Stimulated activated CD4-positive, alpha-beta T cell treated with anti-CD3 and anti-CD28 coated beads, Interleukin-1b, Interleukin-23, amount 100 ng/mL, for 48 hours (primary cell): ENCODE results near the gene GNA12.

Source experiments
- DNase-seq: peaks from one replicate; pipeline ENCODE4 v3.0.0-alpha.2; 2020

The GNA12 gene, protein sequence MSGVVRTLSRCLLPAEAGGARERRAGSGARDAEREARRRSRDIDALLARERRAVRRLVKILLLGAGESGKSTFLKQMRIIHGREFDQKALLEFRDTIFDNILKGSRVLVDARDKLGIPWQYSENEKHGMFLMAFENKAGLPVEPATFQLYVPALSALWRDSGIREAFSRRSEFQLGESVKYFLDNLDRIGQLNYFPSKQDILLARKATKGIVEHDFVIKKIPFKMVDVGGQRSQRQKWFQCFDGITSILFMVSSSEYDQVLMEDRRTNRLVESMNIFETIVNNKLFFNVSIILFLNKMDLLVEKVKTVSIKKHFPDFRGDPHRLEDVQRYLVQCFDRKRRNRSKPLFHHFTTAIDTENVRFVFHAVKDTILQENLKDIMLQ

DNA sequence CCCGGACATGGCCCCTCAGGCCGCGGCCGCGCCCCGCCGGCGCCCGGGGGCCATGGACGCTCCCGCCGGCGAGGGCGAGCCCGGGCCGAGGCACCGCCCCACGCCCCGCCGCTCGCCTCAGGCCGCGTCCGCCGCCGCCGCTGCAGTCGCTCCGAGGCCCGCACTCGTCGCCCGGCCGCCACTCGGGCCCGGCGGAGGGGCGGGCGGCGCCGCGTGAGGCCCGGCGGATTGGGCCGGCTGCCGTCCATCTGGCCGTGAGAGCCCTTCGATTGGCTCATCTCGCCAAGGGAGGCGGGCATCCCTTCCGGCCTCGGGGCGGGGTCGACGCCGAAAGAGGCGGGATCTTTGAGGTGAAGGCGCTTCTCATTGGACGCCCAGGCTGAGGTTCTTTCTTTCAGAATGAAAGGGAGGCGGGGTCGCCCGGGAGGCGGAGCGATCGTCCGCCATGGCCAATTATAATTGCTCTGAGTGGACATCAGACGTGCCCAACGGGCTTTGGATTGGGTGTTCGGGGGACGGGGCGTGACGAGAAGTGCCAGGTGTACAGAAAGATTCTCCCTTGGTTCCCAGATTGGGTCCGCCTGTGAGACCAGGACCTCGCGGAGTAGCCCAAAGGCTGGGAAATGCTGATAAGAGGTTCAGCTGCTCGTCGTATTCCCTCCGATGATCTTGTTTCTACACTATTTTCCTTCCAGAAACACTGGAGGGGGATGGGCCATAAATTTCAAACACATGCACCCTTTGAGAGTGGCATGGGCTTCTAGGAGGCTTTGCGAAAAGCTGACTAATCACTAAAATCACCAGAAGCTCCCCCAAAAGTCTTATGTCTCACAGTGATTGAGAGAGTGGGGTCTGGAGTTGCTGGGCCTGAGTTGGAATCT, at the start of gene GNA12:
TSS of gene GNA12 (minus strand) at position 156 of the 881 bp plus-strand sequence. CDS start at position 9, 147 bp downstream.
- DNase-seq = peak; percentile 99

DNA sequence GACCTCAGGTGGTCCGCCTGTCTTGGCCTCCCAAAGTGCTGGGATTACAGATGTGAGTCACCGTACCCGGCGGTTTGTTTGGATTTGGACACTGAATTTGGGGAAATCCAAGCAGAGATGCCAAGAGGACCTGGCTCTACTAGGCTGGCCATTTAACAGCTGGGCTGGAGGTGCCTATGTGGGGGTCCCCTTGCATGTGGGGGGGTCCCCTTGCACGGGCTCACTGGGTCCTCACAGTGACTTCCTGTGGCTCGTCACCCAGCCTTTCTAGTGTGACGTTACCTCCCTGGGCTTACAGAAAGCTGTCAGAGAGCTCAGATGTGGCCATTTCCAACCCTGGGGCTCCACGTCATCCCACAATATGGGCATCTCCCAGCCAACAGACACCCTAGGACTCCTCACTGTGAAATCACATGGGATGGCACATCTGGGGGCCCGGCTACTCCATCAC, 49.3 kb upstream of the GNA12 start:
- DNase-seq = no peak

DNA sequence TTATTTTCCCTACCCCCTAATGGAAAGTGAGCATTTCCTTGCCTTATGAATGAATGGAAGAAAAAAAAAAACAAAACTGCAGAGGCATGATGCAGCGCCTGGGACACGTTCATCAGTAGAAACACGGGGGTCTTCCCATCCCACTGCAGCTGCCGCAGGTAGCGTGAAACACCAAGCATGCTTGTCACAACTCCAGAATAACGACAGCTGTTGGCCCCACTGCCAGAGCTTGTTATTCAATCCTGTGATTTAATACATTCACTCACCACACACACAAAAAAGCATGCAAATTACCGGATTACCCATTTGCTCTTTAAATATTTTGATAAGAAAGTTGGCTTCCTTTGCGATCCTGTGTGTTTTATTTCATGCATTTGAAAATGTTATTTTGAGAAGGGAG, 48.4 kb upstream of the GNA12 start:
- DNase-seq = no peak

DNA sequence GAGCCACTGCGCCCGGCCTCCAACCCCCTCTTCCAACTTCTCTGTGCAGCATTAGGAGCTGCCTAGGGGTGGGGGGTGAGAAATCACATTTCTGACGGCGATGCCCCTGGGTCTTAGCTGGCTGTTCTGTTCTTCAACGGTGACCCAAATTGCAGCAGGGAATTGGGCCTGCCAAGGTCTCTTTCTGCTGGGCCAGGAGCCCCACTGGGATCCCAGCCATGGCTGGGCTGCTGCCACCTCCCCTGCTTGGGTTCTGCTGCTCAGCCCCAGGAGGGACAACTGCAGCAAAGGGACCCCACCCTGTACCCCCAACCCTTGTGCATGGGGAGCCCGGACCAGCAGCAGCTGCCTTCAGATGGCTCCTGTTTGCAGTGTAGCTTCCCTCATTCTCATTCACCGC, 43.7 kb upstream of the GNA12 start:
- no peak for DNase-seq

DNA sequence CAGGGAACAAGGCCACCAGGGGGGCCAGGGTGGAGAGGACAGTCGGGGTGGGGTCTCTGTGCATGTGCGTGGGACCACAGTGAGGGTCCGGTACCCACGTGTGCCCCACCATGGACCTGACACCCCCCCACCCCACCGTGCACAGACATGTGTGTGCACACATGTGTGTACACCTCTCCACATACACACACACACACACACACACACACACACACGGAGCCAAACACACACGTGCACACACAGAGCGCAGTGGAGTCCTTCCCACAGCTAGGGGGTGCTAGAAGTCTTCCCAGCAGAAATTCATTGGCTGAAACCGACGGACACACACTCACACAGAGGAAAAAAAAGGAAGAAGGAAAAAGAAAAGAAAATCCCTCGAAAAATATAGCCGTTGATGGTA, 42.8 kb upstream of the GNA12 start:
- peak; percentile 49 for DNase-seq

DNA sequence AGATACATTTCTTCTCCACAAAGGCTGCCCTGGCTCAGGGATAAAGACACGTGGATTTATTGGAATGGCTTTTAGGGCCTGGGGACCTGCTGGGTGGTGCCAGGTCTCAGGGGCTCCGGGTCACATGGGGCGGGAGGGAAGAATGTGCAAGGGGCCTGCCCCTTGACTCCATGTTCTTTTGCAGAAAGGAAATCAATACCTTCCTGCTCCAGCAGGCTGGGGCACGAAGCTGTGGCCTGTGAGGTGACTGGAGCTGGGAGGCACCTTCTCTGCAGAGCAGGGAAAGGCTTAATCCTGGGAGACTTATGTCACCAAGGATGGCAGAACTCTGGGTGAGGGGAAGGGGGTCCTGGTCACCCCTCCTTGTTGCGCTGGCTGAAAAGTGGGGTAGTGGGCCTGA, 42.3 kb upstream of the GNA12 start:
- DNase-seq = no peak

DNA sequence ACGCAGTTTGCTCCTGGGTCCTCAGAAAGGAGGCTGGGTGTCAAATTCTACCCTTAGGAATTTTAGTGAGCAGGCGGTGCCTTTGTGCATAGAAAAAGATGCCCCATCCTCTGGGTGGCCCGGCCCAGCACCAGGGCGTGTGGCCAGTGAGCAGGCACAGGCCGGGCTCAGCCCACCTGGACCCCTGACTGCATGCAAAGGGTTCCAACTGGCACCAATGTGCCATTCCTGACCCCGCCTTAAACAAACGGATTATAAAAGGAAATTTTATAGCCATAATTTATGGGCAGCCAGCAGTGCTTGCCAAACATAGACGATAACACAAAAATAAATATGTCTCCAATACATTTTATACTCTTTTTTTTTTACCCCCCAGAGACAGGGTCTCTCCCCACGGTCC, 40.1 kb upstream of the GNA12 start:
- no peak for DNase-seq

DNA sequence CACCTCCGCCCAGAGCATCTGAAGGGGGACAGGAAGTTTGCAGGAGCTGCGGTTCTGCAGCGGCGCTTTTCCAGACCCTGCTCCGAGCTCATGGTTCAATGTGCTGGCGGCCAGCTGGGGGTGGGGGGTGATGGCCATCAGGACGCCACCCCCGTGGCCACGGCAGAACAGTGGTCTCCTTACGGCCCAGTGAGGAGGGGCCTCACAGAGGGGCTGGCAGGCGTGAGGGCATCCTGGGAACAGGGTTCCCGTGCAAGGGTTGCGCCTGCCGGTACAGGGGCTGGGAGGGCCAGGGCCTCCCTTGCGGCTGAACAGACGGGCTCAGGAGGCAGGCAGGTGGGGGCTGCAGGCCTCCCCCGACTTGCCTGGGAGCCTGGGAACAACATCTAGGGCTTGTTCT, 39.0 kb upstream of the GNA12 start:
- no peak for DNase-seq

DNA sequence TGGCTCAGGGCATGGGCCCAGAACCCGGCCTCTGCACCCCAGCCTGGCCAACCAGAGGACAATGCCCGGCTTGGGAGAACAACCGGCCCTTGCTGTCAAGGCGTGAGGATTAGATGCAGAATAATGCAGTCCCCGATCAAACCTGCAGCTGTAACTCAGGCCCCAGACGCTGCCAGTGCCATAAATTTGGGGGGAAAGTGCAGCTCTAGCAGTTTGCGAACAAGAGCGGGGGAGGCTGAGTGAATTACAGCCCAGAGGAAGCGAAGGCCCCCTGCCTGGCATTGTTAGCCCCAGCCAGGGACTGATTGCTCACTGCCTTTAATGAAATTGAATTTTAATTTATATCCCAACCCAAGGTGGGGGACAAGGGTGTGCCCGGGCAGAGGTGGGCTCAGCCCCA, 38.0 kb upstream of the GNA12 start:
- DNase-seq = no peak

DNA sequence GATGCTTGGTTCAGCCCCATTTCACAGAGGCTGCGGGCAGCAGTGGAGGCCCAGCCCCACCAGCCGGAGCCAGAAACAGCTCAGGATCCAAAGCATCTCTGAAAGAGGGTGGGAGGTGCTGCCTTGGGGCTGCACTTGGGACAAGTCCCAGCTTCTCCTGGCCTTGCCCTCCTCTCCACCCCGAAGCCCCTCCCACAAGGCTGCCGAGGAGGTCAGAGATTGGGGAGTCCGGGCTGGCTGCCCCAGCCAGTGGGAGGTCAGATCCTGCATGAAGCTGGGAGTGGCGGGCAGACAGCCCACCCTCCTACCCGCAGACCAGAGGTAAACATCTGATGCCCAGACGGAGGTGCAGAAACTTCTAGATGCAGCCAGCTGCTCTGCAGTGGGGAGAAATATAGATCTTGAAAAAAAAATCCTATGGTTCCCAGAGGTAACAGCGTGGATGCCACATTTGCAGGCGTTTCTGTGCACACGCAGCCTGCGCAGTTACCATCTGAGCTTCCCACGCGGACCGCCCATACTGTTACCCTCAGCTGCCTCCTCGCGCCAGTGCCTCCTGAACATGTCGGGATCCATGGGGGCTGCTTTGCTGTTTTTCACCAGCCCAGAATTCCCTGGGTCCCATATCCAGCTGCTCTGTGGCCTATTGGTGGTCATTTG, 36.9 kb upstream of the GNA12 start:
- no peak for DNase-seq

DNA sequence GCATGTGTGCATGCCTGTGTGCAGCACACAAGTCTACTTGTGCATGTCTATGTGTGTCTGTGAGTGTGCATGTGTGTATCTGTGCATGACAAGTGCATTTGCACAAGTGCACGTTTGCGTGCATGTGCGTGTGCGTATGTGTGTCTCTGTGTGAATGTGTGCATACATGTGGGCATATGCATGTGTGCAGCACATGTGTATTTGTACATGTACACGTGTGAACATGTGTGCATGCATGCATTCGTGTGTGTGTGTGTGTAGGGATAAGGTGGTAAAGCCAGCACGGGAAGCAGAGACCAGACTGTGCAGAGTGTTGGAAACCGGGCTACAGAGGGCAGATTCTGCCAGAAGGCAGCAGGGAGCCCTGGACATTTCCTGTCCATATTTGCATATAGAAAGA, 35.9 kb upstream of the GNA12 start:
- no peak for DNase-seq

DNA sequence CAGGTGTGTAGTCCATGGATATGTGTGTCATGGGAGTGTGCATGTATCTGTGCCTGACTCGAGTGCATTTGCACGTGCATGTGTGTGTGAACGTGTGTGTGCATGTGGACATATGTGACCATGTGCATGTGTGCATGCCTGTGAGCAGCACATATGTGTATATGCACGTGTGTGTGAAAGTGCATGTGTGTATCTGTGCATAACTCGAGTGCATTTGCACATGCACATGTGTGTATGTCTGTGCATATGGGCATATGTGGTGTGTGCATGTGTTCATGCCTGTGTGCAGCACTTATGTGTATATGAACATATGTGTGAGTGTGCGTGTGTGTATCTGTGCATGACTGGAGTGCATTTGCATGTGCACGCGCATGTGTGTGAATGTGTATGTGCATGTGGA, 35.2 kb upstream of the GNA12 start:
- DNase-seq = no peak

DNA sequence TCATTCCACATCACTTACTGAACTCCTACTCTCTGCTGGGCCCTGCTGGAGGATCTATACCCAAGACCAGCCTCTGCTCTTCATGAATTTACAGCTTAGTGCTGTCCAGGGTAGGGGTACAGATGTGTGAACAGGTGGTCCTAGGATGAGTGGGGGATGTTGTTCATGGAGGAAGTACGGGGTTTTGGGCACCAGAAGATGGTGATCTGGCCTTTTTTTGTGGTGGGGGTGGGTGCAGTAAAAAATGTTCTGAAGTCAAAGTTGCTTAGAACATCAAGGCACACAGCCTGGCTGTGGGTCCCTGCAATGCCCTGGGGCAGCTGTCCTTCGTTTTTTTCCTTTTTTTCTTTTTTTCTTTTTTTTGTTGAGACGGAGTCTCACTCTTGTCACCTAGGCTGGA, 34.2 kb upstream of the GNA12 start:
- DNase-seq = no peak

DNA sequence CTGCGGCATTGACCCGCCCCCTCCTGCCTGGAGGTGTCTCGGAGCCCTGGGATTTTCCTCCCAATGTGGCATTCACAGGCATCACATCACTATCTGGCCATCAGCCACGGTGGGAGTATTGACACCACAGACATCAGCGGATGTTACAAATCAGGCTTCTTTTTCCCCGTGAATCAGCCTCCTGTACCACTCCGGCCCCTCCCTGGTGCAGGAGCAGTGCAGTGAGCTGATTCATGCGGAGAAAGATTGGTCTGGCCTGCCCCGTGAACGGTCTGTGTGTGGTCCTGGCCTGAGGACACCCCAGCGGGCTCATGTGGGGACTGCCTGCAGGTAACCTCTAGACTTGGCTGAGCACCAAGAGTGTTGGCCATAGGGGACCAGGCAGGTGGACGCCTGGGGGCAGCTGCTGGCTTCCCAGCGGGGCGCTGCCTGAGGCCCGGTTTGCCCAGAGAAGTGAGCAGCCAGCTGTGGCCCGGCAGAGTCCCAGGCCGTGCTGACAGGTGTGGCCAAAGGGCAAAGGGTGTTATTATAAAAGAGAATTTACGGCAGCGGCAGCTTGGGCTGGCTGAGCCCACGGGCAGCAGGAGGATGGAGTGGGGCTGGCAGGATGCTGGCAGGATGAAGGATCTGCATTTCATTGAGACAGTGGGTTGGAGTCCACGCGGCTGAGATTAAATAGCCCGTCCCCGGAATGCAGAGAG, 32.1 kb upstream of the GNA12 start:
- DNase-seq = no peak

DNA sequence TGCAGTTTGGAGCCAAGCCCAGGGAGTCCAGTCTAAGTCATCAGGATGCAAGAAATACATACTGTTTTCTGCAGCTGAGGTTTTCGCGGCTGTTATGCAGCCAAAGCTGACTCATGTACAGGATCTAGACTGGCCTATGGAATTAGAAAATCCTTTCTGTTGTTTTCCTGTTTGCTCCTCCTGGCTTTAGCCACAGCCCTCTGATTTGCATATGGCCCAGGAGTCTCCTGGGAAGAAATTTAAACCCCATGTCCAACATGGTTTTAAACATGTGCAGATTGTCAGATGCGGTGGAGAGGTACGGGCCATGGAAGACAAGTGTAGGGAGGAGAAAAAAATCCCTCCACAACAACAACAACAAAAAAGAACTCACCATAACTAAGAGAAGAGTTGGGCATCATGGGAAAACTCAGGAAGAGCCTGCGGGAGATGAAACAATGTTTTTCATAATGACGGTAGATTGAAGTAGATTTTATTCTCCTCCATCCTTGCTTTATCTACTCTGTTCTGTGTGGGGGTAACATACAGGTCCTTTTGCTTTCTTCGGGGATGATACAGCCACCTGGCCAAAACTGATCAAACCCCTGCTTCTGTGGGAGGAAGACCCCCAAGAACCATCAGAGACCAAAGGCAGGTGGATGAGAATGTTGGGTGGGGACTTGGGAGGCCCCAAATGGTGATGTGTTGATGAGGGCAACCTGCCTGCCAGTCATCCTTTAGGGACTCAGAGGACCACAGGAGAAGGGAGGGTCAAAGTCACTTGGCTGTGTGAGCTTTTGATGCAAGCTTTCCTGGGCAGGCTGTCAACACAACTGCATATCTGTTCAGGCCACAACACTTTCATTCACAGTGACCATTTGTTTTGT, 29.8 kb upstream of the GNA12 start:
- DNase-seq = peak; percentile 49

DNA sequence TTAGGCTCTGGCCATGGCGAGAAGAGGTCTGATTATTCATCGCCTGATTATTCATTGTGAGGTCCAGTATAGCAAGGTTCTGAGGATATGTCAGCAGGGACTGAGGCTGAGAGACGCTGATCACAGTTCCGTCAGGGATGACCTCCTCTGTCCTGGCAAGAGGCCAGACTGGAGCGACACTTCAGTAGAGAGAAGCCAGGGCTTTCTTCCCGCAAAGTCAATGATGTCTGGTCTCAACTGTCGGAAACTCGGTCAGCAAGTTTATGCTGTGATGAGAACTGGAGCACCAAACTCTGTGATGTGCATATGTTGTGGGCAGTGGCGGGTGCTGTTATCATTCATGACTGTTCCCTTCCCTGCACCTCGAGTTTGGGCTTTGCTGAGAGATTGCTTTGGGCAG, 29.0 kb upstream of the GNA12 start:
- DNase-seq = no peak

DNA sequence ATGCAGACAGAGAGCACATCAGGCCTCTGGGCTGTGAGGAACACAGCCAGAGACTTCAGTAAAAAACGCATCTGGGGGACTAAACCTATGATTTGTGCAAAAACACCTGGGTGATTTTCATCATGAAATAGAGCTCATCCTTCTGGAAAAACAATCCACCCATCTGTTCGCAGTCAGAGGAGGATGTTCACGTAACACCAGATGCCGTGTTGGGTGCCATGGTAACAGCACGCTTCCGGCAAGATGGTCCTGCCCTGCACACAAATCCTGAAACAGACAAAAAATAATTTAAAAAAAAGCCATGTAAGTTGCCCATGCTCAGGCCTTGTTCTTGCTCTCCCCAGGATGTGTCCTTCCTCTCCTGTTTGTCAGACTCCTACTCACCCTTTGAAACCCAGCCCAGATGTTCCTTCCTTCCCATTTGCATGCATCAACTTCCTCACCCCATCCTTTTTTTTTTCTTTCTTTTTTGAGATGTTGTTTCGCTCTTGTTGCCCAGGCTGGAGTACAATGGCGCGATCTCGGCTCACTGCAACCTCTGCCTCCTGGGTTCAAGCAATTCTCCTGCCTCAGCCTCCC, 28.3 kb upstream of the GNA12 start:
- DNase-seq = no peak

DNA sequence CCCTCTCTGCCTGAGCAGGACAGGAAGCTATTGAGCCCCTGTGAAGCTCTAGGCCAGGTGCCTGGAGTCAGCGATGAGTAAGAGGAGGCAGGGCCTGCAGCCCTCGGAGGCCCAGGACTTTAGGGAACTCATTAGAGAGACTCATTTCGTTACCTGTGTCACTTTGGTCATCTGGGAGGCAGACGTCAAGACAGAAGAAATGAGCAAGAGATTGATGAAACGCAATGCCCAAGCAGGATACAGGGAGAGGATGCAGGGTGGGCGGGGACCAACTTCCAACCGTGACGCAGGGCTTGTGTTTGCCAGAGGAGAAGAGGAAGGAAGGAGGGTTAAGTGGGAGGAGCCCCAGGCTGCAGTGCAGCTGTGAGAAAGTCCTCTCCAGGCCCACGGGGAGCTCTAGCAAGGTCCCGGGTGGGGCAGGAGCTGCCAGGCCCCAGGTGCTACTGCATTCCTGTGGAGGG, 26.4 kb upstream of the GNA12 start:
- DNase-seq = peak; percentile 76

DNA sequence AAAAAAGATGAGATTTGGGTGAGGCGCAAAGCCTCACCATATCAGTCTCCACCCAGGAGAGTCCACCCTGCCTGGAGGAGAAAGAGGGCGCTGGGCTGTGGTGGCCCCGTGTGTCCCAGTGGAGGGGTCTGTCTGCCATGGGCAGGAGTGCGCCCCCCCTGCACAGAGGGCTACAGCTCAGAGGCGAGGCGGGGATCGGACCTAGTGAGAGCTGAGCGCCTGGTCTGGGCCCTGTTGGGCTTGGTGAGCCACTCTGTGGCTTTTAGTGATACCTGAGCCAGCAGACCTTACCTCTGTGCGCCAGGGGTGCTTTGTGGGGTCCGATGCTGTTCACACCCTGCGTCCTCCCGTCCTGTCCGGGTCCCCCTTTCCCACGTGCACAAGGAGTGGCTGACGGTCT, 25.9 kb upstream of the GNA12 start:
- no peak for DNase-seq

DNA sequence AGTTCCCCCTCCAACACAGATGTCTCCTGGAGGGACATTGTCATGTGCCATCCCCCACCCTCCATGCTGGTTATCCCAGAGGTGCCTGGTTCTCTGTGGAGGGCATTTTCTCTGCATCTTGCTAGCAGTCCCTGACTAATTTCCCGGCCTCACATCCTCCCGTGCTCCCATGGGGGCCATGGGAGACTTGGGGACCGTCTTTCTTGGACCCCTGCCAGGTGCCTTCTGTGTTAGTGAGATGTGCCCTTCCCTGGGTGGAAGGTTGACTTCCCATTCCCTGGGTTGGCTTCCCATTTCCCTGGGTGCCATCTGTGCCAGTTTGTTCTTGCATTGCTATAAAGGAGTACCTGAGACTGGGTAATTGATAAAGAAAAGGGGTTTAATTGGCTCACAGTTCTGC, 22.5 kb upstream of the GNA12 start:
- no peak for DNase-seq

DNA sequence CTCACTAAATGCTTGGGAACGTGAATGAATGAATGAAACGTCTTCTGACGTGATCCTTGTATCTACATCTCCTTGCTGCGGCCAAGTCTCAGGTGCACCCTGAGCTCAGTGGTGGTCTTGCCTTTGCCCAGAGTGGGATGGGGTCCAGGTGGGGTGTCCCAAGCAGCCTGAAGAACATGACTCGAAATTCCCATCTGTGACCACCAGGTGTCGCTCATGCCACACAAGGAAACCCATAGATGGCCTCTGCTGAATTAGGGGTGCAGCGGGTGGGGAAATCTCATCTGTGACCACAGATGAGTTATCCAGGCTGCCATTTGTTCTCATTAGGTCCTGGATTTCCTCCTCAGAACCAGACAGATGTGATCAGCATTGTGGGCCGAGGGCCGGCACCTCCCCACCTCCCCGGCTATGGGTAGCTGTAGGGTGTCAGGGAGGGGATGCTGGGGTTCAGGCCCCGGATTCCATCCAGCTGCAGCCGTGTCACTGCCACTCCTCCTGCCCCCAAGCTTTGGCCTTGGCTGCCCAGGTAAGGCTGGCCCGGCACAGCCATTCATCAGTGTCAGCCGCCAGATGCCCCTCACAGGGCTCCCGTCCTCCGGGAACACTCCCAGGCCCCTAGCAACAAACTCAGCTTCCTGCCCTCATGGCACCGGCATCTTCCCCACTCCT, 21.0 kb upstream of the GNA12 start:
- peak; percentile 74 for DNase-seq
